GM21717 (cell line): Measurements from ENCODE around the gene R3HDML.

Experiments
- ATAC-seq: cut with Tn5 transposase; IDR thresholded peaks from one replicate; pipeline ENCODE4 v1.9.1; 2021; ENCODE audit warnings: mild to moderate bottlenecking, moderate library complexity; ENCODE audit not compliant: unreplicated experiment

Gene R3HDML

DNA sequence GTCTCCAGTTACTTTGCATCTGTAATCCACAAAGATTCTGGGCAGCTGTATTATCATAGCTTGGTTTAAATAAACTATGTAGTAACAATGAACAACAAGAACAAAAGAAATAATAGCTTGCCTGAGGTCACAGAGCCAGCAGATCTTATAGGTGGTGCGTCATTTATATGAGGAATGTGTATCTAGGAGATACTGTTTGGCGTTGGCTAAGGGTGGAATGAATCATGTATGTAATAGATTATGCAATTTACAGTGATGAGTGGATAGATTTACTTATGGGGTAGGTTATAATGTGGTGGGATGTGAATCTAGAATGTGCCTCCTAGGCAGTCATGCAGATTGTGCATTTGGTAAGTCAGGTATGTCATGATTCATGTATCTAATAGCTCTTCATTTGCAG lies 61.5 kb downstream of the R3HDML start:
- ATAC-seq, result no peak

DNA sequence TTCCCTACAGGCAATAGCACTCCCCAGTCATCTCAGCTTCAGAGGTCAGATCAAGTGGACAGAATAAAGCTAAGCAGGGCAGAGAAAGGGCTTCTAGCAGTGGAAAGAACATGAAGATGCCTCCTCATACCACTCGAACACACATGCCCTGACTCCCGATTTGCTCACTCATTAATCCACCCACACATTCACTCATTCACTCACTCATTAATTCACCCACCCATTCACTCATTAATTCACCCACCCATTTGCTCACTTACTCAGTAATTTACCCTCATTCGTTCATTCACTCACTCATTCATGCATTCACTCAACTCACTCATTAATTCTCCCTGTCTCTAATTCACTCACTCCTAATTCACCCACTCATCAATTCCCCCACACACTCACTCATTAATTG lies 62.6 kb downstream of the R3HDML start:
- no peak for ATAC-seq

DNA sequence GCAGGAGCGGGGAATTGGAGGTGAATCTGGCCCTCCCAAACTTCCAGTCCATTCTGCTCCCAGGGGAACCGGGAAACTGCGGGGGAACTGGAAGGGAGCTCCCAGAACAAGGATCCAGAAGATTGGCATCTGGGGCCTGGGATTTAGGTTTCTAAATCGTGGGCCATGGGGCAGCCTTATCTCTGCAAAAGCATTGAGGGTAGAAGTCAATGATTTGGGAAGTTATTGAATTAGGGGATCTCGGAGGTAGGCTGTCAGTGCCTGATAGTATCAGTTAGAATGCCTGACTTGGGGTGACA lies 63.8 kb downstream of the R3HDML start:
- no peak for ATAC-seq
